Nephron progenitor cell (in vitro differentiated cells): ENCODE results near the gene LCP1.

Experiments used
- DNase-seq: peaks from one replicate; pipeline ENCODE4 v3.0.0; 2021
- H3K27ac Mint-ChIP-seq: 2 replicates; pipeline ENCODE4 v1.8.0; 2021; ENCODE audit warnings: mild to moderate bottlenecking, moderate library complexity, mixed read lengths
- H3K27me3 Mint-ChIP-seq: 2 replicates; pipeline ENCODE4 v1.8.0; 2021; ENCODE audit warnings: mild to moderate bottlenecking, low read depth, mixed read lengths; ENCODE audit not compliant: poor library complexity
- H3K36me3 Mint-ChIP-seq: 2 replicates; pipeline ENCODE4 v1.8.0; 2021; ENCODE audit warnings: low read depth, mixed read lengths
- H3K4me1 Mint-ChIP-seq: 2 replicates; pipeline ENCODE4 v1.8.0; 2021; ENCODE audit warnings: mixed read lengths
- H3K4me3 Mint-ChIP-seq: 2 replicates; pipeline ENCODE4 v1.8.0; 2021; ENCODE audit warnings: mild to moderate bottlenecking, moderate library complexity, mixed read lengths
- H3K9me3 Mint-ChIP-seq: 2 replicates; pipeline ENCODE4 v1.8.0; 2021; ENCODE audit warnings: mild to moderate bottlenecking, moderate library complexity, mixed read lengths
- TF ChIP-seq, protein P1 (sequence below): fragments of 200-600 bp; sonication (generic); IDR thresholded peaks from 2 replicates; pipeline ENCODE4 v1.5.0; 2021; ENCODE audit warnings: antibody characterized with exemption

The LCP1 gene

GRCh38 chr13:46211116-46211482 lies 29.1 kb upstream of the LCP1 start:
- Mint-ChIP-seq H3K27me3 (peaks cover 23% of the 10 kb centered on the region), H3K4me1 (peaks cover 13% of the 10 kb centered on the region), H3K27ac (no peak overlapping the region), H3K4me3 (peak overlapping the region; percentile 81), H3K9me3 (peaks cover 13% of the 10 kb centered on the region), H3K36me3 (no peaks in the 10 kb centered on the region)
- TF ChIP-seq, protein P1, sequence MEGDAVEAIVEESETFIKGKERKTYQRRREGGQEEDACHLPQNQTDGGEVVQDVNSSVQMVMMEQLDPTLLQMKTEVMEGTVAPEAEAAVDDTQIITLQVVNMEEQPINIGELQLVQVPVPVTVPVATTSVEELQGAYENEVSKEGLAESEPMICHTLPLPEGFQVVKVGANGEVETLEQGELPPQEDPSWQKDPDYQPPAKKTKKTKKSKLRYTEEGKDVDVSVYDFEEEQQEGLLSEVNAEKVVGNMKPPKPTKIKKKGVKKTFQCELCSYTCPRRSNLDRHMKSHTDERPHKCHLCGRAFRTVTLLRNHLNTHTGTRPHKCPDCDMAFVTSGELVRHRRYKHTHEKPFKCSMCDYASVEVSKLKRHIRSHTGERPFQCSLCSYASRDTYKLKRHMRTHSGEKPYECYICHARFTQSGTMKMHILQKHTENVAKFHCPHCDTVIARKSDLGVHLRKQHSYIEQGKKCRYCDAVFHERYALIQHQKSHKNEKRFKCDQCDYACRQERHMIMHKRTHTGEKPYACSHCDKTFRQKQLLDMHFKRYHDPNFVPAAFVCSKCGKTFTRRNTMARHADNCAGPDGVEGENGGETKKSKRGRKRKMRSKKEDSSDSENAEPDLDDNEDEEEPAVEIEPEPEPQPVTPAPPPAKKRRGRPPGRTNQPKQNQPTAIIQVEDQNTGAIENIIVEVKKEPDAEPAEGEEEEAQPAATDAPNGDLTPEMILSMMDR: no peak
- no peak for DNase-seq

- TF ChIP-seq, protein P1: no peak
- DNase-seq: no peak
- Mint-ChIP-seq H3K27ac (no peak overlapping the region), H3K9me3 (peaks cover 7% of the 10 kb centered on the region), H3K4me3 (peak overlapping the region; percentile 81), H3K4me1 (peaks cover 13% of the 10 kb centered on the region), H3K36me3 (no peaks in the 10 kb centered on the region), H3K27me3 (peaks cover 27% of the 10 kb centered on the region)
Measured at GRCh38 chr13:46210362-46211083, 28.5 kb upstream of the LCP1 start.

DNA sequence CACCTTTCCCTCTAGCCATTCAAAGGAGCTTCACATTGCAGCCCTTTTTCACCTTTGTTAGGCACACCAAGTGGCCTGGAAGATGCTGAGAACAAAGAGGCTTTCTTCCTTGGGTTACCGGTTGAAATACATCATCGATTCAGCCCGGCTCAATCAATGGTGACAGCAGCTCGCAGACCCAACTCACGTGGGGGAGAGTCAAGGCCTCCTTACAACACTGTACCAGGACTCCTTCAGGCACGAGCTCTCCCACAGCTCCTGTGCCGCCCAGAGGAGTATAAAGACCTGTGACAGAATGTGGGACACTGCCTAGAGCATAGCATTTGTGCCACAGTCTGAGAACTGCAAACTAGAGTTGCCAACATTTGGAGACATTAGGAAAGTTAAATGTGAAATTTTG lies 25.9 kb upstream of the LCP1 start:
- TF ChIP-seq, protein P1: no peak
- H3K4me3 Mint-ChIP-seq: no peak overlapping the region
- peaks cover 13% of the 10 kb centered on the region for H3K4me1 Mint-ChIP-seq
- no peak for DNase-seq
- H3K27ac Mint-ChIP-seq: no peak overlapping the region
- H3K27me3 Mint-ChIP-seq: peaks cover 22% of the 10 kb centered on the region
- no peaks in the 10 kb centered on the region for H3K9me3 Mint-ChIP-seq
- H3K36me3 Mint-ChIP-seq: no peaks in the 10 kb centered on the region

DNA sequence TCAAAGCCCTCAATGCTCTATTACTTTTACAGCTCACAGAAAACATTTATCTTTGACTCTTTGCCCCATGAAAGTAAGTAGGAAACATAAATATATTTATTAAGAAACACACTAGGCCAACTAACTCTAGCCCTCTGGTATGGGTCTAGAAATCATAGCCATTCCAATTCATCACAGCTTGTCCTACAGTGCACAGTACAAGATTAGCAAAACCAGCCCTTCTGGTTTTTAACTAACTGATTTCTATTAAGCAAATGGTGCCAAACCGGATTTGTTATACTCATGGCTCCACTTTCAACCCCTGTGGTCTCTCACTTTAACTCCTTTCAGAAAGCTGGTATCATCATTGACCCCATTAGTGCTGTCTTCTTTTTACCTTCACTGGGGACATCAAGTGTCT lies 24.2 kb upstream of the LCP1 start:
- peaks cover 6% of the 10 kb centered on the region for H3K4me1 Mint-ChIP-seq
- TF ChIP-seq, protein P1: no peak
- no peak for DNase-seq
- H3K9me3 Mint-ChIP-seq: no peaks in the 10 kb centered on the region
- no peaks in the 10 kb centered on the region for H3K36me3 Mint-ChIP-seq
- H3K4me3 Mint-ChIP-seq: no peak overlapping the region
- H3K27ac Mint-ChIP-seq: no peak overlapping the region
- peaks cover 12% of the 10 kb centered on the region for H3K27me3 Mint-ChIP-seq

DNA sequence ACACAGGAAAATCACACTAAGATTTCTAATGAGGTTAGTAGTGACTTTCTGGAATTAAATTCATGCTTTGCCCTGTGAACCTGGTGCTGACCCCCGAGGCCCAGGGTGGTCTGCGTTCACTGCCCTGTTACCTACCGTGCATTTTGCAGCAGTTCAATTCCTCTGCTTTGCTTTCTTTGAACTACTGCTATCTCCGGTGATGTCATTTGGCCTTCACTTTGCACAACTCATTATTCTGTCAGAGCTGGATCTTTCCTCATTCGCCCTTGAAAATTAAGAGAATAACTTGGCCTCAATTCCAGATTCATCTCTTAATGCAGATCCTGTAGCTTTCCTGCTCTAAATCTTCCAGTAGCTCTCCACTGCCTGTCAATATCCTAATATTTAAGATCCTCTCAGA lies 21.0 kb upstream of the LCP1 start:
- H3K27ac Mint-ChIP-seq: no peak overlapping the region
- TF ChIP-seq, protein P1: no peak
- no peak overlapping the region for H3K4me3 Mint-ChIP-seq
- H3K36me3 Mint-ChIP-seq: no peaks in the 10 kb centered on the region
- DNase-seq: no peak
- H3K27me3 Mint-ChIP-seq: peaks cover 9% of the 10 kb centered on the region
- H3K4me1 Mint-ChIP-seq: peaks cover 5% of the 10 kb centered on the region
- no peaks in the 10 kb centered on the region for H3K9me3 Mint-ChIP-seq

DNA sequence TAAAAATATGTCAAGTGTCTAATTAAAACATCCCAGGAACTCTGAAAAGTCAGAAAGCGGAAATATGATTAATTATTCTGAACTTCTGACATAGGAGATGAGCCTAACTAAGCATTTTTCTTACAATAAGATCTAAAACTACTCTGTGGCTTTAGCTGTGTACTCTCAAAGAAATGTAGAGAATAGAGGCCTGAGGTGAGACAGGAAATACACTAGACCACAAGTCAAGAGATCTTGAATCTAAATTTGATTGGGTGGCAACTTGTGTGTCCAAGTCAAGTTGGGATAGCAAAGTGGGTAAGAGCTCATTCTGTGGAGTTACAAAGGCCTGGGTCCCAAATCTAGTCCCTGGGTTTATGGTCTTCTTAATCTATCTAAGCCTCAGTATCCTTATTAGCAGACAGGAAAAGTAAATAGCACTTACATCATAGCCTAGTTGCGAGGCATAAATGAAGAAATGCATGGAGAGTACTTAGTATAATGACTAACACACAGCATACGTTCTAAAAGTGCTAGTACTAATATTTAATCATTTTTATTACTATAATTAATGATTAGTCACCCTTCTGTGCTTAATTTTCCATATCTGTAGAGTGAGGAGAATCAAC lies 20.3 kb upstream of the LCP1 start:
- H3K27me3 Mint-ChIP-seq: peaks cover 6% of the 10 kb centered on the region
- H3K4me1 Mint-ChIP-seq: peaks cover 5% of the 10 kb centered on the region
- TF ChIP-seq, protein P1: no peak
- H3K4me3 Mint-ChIP-seq: no peak overlapping the region
- no peaks in the 10 kb centered on the region for H3K36me3 Mint-ChIP-seq
- no peak overlapping the region for H3K27ac Mint-ChIP-seq
- DNase-seq: no peak
- H3K9me3 Mint-ChIP-seq: no peaks in the 10 kb centered on the region
